NCI-H1105 treated with DMSO at 0.1 percent for 48 hours (cell line): ENCODE data around the gene WDFY4.
A peak's percentile ranks its signal among the peaks of the same experiment; 100 is the strongest.

Experiments
- DNase-seq: peaks from one replicate; lab custom pipeline; 2025; lab: John Stamatoyannopoulos, UW

The WDFY4 gene

DNA sequence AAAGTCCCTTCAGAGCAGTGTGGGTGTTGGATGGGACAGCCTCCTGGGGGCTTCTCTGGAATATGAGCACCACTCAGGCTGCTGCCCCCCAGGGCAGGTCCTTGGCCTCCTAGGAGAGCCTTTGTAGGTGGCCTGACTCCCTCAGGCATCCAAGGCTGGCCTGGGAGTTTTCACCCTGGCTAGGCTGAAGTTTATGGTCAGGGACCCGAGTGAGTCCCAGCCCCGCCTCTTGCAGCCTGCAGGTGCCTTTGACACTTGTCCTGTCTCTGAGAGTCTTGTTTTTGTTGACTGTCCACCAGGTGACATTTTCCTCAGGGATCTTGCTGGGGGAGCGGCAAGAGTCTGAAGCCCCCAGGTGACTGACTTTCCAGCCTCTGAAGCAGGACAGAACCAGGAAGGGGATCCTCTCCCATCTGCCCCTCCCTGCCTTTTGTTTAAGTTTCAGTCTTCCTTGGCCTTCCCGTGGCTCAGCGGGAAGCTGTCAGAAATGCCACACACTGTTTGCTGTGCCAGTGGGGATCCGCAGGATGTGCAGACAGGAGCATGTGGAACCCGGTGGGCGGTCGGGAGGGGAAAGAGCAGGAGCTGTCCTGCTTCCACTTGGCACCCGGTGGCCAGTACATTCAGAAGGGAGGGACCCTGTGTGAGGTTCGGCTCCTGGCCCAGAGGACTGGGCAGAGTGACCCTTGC is 195.5 kb downstream of the WDFY4 start:
- DNase-seq: no peak

DNA sequence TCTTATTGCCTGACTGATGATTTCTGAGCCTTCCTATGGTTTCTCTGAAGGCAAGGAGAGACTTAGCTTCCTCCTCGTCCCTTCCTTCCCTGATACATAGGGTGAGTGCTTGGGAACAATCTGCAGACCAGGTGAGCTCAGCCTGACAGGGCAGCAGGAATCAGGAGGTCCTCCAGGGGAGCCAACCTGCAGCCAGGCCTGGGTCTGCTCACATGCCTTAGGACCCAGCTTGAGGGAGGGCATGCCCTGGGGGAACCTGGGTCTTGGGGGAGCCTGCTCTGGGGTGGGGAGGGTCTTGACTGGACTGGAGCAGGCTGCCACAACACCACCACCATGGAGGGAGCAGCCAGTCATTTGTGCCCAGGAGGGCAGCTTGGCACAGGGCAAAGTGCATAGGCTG is 197.3 kb downstream of the WDFY4 start:
- no peak for DNase-seq

DNA sequence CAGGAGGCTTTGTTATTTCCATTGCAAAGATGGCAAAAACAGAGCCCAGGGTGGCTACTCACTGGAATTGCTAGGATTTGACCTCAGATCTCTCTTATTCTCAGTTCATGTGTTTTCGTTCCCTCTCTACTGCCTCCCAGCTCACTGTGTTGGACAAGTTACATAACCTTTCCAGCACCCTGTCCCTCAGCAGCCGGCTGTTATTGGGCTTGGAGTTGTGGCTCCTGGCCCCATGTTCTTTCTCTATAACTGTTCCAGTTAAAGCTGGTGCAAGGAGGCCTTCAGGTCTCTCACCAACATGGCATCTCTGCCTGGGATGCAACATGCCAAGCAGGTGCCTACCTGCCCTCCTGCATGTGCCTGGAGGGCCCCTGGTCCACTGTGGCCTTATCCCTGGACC is 198.2 kb downstream of the WDFY4 start:
- DNase-seq: no peak

DNA sequence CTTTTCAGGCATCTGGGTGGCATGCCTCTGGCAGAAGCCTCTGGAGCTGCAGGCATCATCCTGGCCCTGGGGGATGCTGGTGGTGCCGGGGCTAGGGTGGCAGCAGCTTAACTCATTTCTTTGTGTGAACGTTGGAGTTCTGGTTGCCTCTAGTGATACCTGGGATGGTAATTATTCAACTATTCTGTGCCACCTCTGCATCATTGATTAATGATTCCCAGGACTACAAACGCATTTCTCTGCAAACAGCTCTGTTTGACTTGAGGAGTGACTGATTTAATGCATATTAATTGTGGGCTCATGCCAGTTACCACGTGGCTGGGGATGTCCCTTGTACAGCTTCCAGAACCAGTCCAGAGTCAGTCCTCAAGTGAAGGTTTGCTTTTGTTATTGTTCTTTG is 199.0 kb downstream of the WDFY4 start:
- no peak for DNase-seq

DNA sequence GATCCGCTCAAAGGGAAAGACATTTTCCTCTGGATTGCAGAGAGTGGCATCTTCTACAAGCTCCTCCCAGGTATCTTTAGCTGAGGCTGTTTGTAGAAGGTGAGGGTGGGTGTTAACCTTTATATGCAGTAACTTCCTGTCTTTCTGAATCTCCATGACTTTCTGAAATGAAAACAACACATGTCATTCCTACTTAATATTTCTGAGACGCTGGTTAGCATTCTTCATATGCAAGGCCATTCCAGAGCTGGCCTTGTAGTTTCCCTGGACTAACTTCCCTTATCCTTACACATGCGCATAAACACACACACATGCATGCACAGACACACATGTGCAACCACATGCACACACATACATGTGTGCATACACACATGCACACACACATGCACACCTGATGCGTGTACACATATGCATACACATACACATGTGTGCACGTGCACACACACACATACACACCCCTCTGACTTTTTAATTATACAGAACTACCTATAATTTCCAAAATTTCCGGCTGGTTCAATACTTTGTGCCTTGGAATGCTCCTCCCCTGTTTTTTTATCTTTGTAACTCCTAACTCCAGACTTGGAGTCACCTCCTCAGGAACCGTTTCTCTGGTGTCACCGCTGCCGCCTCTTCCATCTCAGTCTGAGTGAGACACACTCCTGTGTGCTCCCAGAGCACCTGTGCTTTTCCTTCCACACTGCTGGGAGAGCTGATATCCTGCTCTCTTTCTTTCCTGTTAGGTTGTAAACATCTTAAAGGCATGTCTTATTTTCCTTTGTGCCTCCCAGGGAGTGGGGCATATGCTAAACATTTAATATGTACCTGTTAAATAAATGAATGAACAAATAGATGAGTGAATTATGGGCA is 199.7 kb downstream of the WDFY4 start:
- DNase-seq: no peak

DNA sequence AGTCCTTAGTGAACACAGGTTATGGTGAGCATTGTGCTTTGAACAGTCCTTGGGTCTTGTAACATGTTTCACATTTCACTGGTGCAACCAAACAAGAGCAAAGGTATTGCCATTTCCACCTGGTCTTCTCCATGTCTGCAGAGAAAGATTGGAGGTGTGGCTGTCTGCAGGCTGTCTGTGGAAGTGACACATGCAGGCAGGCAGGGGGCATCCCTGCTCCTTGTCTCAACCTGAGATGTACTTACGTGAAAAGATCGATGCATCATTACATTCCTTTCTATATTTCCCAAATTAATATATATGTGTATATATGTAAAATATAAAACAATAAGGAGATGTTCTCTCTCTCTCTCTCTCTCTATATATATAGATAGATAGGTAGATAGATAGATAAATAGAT is 200.7 kb downstream of the WDFY4 start:
- DNase-seq: peak; percentile 0

DNA sequence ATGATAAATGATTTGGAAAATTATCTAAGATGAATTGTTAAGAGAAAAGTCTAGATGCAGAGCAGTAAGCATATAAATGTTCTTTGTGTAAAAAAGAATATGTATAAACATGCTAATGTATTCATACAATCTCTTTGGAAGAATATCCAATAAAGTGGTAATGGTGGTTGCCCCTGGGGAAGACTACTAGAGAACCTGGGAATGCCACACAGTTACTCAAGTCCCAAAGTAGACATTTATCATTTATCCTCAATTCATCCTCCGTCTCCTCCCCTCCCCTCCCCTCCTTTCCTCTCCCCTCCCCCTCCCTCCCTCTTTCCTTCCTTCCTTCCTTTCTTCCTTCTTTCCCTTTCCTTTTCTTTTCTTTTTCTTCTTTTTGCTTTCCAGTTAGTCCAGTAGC is 203.3 kb downstream of the WDFY4 start:
- no peak for DNase-seq

DNA sequence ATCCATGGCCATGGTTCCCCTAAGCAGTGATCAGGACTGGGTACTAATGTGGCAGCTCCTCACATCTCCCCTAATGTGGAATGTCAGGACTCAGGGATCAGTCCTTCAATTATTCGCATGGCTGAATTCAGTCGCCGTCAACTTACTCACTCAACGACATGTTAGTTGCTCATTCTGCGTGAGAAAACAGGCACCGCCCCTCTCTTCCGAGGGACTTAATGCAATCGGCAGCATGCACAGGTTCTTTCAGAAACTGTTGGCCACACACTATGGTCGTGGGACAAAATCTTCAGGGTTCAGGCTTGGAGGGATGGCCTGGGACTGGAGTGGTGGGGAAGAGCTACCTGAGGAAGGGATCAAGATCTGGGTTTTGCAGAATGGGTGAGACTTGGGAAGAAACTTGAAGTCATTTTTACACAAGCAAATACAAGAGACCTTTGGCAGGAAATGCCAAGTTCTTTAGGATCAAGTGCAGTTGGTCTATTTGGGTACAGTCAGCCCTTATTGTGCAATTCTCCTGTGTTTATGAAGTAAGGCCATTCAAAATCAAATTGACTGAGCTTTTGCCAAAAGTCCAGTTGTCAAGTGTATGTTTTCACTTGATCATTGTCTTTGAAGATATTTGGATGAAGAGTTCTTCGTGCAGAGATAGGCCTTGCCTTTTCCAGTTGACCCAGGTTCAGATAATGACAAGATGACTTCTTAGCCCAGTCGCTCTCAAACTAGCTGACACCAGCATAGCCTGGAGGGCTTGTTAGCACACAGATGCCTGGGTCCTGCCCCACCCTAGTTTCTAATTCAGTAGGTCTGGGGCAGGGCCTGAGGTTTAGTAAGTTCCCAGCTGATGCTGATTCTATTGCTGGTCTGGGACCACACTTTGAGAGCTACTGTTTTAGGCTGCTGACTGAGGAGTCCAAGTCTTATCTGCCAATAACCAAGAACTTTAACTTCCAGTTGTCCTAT is 206.5 kb downstream of the WDFY4 start:
- no peak for DNase-seq

DNA sequence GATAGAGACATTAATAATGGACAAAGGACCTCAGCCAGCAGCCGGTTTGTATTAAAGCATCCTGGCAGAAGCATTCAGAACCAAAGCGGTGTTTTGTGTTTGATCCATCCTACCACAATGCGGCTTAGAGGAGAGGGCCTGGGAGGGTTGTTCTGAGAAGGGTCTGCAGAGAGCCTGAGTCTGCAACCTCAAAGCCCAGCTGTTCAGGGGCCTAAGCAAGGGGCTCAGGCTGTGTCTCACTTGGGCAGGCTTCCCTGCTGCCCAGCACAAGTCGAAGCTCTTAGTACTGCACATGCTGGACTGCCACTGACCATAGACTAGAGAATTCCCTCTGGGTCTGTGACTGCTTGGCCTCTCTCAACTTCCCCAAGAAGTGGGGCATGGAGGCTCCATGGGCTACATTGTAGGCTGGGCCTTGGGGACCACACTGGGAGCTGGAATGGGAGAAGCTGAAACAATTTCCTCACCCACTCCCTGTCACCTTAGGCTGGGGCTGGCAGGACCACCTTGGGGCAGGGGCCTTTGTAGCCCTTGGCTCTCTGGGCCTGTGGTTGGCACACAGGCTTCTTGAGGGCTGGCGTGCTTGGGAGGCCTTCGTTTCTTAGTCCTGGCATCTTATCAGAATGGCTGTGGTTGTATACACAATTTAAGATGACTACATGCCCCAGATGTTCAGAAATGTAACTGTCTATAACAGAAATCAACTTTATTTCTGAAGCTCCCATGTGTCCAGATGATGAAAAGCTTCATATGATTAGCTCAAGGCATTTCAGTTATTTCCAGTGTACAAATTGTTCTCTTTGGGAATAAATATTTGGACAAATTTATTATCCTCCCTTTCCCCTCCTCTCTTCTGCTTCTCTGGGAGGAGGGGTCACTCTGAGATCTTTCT is 210.5 kb downstream of the WDFY4 start:
- DNase-seq: no peak

DNA sequence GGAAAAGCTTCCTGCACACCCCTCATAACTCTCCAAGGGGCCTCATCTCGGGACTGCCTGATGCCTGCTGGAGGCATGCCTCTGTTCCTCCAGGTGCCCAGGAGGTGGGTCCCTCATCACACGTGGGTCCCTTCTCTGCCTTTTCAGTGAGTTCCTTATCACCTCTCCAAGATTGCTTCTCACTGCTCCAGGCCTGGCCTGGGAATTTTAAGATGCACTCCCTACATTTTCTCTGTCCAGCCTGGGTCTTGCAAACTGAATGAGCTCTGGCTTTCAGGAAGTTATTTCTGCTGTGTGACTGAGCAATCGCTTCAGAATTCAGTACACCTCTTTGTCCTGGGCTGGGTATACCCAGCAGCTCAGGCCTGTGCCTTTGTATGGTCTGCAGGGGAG is 211.1 kb downstream of the WDFY4 start:
- DNase-seq: no peak

DNA sequence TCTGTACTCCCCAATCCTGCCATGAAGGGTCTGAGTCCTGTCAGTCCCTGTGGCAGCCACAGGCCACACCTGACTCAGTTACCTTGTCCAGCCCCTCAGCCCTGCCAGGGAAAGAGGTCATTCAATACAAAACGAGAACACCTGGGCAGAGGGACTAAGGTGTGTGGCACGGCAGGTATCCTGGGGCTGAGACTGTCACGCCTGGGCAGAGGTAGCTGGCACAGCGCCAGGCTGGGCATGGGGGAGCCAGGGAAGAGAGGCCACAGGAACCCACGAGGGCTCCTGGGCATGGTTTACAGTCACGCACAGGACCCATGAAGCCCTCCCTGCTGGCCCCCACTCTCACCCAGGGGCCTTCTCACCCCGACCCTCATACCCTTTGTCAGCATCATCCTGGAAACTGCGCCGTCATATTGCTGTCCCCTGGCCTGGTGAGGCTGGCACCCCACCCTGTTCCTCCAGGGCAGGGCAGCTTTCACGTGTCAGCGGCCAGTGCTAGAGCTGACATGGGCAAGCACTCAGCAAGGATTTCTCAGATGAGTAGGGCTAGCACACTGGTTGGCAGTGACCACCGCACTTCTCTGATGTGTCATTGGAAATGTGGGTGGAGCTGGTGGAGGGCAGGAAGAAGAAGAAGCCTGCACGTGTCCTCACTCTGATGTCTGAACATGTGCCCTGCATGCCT is 212.2 kb downstream of the WDFY4 start:
- DNase-seq: no peak

DNA sequence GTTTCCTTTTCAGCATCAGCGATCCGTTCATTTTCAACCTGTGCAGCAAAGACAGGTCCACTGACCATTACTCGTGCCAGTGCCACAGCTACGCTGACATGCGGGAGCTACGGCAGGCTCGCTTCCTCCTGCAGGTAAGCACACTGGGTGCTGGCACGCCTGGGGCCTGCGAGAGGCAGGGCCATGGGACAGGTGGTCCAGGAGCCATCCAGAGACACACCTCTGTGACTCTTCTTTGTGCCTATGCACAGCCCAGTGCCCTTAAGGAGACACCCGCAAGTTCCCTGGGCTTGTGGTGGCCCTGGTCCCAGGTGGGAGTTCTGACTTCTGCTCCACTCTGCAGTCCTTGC is 212.7 kb downstream of the WDFY4 start:
- DNase-seq: no peak

DNA sequence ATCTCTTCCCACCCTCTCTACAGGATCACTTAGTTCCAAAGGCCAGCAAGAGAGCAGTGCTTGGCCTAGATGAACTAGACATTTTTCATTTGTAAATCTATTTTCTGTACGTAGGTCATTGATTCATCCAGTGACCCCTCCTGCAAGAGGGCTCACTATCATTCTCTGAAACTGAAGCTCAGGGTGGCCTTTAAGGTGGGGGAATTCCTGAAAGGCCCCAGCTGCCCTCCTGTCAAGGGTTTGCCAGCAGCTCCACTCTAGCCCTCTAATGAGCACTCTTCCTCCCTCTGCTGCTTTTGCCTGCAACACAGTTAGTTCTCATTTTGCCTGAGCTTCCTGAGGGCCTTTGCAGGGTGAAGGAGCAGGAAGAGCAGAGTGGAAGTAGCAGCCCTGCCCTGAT is 213.8 kb downstream of the WDFY4 start:
- DNase-seq: no peak

DNA sequence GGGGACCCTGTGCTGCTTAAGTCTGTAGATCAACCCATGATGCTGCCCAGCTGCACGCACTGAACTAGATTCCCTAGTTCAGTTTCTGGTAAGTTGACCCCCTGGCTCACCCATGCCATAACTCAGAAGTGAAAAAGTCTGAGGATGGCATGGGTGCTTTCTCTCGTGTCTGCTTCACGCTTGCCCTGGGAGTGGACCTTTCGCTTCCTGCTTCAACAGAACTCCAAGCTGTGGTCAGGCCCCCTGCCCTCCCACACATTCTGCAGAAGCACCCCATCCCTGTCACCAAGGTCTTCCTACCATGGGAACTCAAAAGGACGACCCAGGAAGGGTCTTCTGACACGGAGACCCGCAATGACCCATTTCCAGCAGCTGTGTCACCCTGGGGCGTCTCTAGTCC is 215.1 kb downstream of the WDFY4 start:
- no peak for DNase-seq

DNA sequence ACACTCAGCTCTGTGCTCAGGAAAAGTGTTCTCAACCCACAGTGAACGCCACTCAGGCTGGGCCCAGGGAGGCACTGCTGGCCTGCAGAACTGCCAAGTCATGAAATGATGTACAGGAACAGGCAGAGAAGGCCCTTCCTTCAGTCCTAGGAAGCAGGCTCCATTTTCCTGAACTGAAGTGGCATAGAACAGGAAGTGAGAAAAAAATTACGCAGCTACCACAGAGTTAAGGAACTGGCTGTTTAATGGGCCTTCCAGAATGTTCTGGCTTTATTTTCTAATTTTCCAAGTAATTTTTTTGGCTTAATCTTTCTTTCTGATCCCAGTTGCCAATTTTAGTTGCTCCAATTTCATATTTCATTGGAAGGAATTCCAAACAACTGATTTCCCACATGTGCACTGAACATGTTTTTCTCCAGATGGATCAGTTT is 215.7 kb downstream of the WDFY4 start:
- no peak for DNase-seq

DNA sequence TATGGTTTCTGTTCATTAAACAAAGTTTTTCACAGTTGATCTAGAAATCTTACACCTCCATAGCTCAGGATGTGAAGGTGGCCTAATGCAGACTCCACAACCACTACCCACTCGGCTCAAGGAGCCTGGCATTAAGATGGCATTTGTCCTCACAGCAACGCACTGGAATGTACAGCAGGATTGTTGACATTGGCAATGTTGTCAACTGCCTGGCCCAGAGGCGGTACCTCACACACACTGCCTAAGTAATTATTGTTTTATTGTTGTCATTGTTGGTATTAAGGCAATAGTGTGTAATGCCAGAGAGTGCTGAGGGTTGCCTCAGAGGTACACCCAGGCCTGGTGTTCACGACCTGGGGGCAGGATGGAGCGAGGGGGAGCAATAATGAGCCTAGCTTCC is 216.6 kb downstream of the WDFY4 start:
- DNase-seq: no peak

DNA sequence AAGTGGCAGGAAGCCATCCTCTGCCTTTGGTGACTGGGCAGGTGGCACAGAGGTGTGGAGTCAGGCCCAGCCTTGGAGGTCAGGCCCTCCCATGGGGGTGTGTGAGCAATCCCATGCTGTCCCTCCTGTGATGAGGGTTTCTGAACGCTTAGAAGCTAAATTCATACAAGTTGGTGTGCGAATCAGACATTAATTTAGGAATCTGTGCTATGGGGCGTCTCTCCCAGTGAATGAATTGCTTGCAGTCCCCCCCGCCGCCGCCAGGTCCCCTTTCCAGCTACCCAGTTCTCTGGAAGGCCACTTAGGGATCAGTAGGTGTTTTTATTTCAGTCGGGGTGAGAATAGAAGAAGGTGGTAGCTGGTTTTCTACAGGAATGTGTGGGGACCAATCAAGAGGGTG is 217.4 kb downstream of the WDFY4 start:
- no peak for DNase-seq

DNA sequence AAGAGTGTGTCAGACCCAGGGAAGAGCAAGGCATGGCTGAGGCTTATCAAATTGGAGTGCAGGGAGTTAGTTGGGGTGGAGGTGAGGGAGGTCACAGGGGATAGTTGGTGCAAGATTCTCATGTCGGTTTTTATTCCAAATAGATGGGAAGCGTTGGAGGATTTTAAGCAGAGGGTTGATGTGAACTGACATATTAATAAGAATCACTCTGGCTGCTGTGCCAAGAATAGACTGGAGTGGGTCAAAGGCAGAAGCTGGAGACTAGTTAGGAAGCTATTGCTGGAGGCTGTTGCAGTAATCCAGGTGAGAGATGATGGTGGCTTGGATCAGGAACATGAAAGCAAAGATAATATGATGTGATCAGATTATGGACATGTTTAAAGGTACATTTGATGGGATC is 218.5 kb downstream of the WDFY4 start:
- DNase-seq: no peak

DNA sequence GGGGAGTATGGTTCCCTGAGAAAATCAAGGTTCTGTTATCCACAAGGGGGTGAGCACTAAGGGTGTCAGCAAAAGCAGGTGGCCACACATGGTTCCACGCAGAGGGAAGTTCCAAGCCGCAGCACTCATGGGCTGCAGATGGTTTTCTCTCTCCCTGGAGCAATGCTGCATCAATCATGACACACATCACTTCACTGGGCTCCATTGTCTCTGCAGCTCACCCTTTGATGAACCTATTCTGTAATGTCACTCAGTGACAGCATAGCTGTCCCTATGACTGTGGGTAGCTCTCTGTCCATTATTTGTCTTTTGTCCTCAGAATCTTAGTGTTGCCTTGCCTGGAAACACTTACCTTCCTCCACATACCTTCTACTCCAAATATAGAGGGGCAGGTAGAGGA is 220.2 kb downstream of the WDFY4 start:
- no peak for DNase-seq

DNA sequence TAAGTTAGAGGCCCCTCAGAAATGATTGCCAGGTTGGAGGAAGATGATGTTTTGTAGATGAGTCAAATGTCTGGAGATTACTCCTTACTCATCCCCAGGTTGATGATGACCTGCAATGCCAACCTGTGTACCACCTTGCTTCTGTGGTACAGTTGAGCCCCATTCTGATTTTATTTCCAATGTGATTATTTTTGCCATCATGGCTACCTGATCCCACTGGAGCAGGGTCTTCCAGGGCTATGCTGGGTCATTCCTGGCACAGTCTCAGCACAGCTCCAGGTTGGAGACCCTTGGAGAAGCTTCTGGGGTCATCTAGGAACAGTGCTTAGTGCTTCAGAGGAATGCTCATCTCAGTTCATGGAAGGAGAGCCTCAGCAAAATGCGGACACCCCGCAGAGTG is 220.6 kb downstream of the WDFY4 start:
- no peak for DNase-seq

DNA sequence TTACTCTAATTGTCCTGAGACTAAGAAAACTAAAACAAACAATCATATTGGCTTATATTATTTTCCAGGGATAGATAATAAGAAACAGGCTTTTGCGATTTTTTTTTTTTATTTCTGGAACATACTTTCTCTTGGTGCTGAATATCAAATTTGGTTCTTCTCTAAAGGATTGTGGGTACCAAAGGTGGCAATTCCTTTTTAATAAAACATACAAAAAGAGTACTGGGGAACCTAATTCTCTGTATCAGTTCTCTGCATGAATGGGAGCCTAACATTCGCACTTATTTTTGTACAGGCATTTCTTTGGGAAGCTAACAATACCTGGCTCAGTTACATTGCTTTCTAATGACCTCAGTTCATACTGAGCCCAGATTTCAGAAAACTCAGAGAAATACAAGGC is 222.2 kb downstream of the WDFY4 start:
- no peak for DNase-seq
